K562 (cell line): ENCODE results near the gene ANXA3. TPM values are rescaled to one million over a fixed set of nuclear protein-coding genes. Genes with fewer than 3 reads are reported as not detected.
A peak's percentile ranks its signal among the peaks of the same experiment; 100 is the strongest.

ENCODE experiments used
- CBX1 ChIP-seq: sonication (generic); IDR thresholded peaks from 2 replicates; pipeline ENCODE4 v1.6.1; 2016; ENCODE audit warnings: antibody characterized with exemption, low read depth, mild to moderate bottlenecking
- CCNT2 ChIP-seq: IDR thresholded peaks from 2 replicates; pipeline ENCODE4 v1.6.1; 2011; ENCODE audit warnings: borderline replicate concordance, low read depth, mild to moderate bottlenecking, moderate library complexity, mixed read lengths, low read length; ENCODE audit not compliant: insufficient read length; ENCODE audit errors: extremely low read depth
- DIDO1 ChIP-seq: fragments of 450-650 bp; IDR thresholded peaks from 2 replicates; pipeline ENCODE4 v1.6.1; 2016; ENCODE audit warnings: low read depth, missing biosample characterization, missing genetic modification characterization
- FOXA3 ChIP-seq, 2 experiments: fragments of 450-650 bp in 1 of 2; sonication (generic) in 1 of 2; formaldehyde crosslinking; IDR thresholded peaks in 1 of 2; conservative IDR thresholded peaks in 1 of 2; 2 replicates each; pipeline versions ENCODE4 v1.4.0 to v1.8.0; 2020 to 2022; ENCODE audit warnings: mild to moderate bottlenecking in 2 of 2, missing genetic modification reagents in 1 of 2
- NFYB ChIP-seq: IDR thresholded peaks from 2 replicates; pipeline ENCODE4 v1.6.1; 2011; ENCODE audit warnings: mild to moderate bottlenecking, moderate library complexity; ENCODE audit not compliant: insufficient read length; ENCODE audit errors: extremely low read depth
- SMC3 ChIP-seq: conservative IDR thresholded peaks from 2 replicates; pipeline ENCODE4 v1.6.1; 2011; ENCODE audit warnings: low read depth, low read length, improper control_type of control experiment; ENCODE audit not compliant: insufficient read depth
- polyA plus RNA-seq, 8 experiments: library from polyadenylated mRNA; depleted of rRNA in 4 of 8; stranded (reverse) in 5 of 8; unstranded in 3 of 8; fragments of >200 nt; fragmentation: Nextera tagmentation in 2 of 8; fragmentation: Illumina TruSeq in 1 of 8; extraction: Ambion mirVana in 2 of 8; extraction: Trizol in 1 of 8; gene quantifications; 2 replicates each; pipeline versions ENCODE4 v1.2.1 to v1.2.3, GENCODE V29; 2011 to 2014; ENCODE audit warnings: inconsistent platforms in 1 of 8, missing spikeins in 1 of 8
- total RNA-seq, 7 experiments: library from RNA; depleted of rRNA in 6 of 7; stranded (reverse); fragments of >200 nt in 6 of 7; fragmentation: Illumina TruSeq in 2 of 7; extraction: Trizol in 2 of 7; gene quantifications; 2 replicates each; pipeline versions ENCODE4 v1.2.1 to v1.2.3, GENCODE V29; 2011 to 2021; ENCODE audit warnings: low replicate concordance in 1 of 7
- TF ChIP-seq, protein P1 (sequence below): fragments of 450-650 bp; IDR thresholded peaks from 2 replicates; pipeline ENCODE4 v1.6.1; 2016; ENCODE audit warnings: low read depth
- TF ChIP-seq, protein P2 (sequence below): fragments of 450-650 bp; formaldehyde crosslinking; IDR thresholded peaks from 2 replicates; pipeline ENCODE4 v1.4.0; 2020; ENCODE audit warnings: mild to moderate bottlenecking
- TF ChIP-seq, protein P3 (sequence below): sonication (generic); formaldehyde crosslinking; IDR thresholded peaks from 2 replicates; pipeline ENCODE4 v1.8.0; 2022; ENCODE audit warnings: mild to moderate bottlenecking, missing genetic modification reagents
- TF ChIP-seq, protein P4 (sequence below): fragments of 250-450 bp; sonication (Bioruptor Pico); IDR thresholded peaks from 2 replicates; pipeline ENCODE4 v1.6.1; 2021; ENCODE audit warnings: mild to moderate bottlenecking

Gene ANXA3
- total and polyA plus RNA-seq, 9 of the 15 experiments (the other 6 are each of a cell fraction or from before 2014, with no cell fraction given) = 6.3 to 15.5 (median 9.8) TPM

DNA sequence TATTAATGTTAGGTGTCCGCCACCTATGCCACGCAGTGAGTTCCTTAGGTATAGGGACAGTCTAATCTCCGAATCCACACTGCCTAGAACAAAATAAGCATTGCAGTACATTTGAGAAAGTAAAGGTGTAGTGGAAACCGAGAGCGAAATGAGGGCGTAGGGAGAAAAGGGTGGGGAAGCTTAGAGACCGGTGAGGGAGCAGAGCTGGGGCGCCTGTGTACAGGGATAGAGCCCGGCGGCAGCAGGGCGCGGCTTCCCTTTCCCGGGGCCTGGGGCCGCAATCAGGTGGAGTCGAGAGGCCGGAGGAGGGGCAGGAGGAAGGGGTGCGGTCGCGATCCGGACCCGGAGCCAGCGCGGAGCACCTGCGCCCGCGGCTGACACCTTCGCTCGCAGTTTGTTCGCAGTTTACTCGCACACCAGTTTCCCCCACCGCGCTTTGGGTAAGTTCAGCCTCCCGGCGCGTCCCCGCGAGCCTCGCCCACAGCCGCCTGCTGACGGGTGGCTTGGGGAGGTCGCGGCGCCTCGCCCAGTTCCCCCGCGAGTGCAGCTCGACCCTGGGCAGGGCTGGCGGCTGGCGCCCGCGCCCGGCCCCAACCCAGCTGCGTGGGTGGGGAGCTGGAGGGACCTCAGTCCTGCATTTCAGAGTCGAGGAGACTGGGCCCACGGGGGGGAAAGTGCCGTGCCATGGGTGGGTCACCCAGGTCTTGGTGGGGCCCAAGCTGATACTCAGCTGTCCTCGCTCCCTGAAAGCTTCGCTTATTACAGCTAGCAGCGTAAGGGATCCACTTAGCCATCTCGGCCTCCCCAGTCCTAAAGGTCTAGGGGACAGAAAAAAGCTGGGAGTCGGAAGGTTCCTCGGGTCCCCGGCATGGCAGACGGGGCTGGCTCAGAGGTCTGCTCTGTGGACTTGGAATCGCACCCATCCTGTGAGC lies at the start of gene ANXA3 (continued):
- TF ChIP-seq, protein P1, sequence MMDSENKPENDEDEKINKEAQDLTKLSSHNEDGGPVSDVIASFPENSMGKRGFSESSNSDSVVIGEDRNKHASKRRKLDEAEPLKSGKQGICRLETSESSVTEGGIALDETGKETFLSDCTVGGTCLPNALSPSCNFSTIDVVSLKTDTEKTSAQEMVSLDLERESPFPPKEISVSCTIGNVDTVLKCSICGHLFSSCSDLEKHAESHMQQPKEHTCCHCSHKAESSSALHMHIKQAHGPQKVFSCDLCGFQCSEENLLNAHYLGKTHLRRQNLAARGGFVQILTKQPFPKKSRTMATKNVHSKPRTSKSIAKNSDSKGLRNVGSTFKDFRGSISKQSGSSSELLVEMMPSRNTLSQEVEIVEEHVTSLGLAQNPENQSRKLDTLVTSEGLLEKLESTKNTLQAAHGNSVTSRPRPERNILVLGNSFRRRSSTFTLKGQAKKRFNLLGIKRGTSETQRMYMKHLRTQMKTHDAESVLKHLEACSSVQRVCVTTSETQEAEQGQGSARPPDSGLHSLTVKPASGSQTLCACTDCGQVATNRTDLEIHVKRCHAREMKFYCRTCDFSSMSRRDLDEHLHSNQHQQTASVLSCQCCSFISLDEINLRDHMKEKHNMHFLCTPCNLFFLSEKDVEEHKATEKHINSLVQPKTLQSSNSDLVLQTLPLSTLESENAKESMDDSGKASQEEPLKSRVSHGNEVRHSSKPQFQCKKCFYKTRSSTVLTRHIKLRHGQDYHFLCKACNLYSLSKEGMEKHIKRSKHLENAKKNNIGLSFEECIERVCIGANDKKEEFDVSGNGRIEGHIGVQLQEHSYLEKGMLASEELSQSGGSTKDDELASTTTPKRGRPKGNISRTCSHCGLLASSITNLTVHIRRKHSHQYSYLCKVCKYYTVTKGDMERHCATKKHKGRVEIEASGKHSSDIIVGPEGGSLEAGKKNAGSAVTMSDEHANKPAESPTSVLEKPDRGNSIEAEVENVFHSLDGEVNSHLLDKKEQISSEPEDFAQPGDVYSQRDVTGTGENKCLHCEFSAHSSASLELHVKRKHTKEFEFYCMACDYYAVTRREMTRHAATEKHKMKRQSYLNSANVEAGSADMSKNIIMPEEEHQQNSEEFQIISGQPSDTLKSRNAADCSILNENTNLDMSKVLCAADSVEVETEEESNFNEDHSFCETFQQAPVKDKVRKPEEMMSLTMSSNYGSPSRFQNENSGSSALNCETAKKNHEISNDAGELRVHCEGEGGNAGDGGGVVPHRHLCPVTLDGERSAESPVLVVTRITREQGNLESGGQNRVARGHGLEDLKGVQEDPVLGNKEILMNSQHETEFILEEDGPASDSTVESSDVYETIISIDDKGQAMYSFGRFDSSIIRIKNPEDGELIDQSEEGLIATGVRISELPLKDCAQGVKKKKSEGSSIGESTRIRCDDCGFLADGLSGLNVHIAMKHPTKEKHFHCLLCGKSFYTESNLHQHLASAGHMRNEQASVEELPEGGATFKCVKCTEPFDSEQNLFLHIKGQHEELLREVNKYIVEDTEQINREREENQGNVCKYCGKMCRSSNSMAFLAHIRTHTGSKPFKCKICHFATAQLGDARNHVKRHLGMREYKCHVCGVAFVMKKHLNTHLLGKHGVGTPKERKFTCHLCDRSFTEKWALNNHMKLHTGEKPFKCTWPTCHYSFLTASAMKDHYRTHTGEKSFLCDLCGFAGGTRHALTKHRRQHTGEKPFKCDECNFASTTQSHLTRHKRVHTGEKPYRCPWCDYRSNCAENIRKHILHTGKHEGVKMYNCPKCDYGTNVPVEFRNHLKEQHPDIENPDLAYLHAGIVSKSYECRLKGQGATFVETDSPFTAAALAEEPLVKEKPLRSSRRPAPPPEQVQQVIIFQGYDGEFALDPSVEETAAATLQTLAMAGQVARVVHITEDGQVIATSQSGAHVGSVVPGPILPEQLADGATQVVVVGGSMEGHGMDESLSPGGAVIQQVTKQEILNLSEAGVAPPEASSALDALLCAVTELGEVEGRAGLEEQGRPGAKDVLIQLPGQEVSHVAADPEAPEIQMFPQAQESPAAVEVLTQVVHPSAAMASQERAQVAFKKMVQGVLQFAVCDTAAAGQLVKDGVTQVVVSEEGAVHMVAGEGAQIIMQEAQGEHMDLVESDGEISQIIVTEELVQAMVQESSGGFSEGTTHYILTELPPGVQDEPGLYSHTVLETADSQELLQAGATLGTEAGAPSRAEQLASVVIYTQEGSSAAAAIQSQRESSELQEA = no peak
- no peak for TF ChIP-seq NFYB
- no peak for TF ChIP-seq SMC3
- TF ChIP-seq, protein P2, sequence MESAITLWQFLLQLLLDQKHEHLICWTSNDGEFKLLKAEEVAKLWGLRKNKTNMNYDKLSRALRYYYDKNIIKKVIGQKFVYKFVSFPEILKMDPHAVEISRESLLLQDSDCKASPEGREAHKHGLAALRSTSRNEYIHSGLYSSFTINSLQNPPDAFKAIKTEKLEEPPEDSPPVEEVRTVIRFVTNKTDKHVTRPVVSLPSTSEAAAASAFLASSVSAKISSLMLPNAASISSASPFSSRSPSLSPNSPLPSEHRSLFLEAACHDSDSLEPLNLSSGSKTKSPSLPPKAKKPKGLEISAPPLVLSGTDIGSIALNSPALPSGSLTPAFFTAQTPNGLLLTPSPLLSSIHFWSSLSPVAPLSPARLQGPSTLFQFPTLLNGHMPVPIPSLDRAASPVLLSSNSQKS (CRISPR knock-in tag) = no peak
- TF ChIP-seq FOXA3 (CRISPR knock-in tag; conservative IDR thresholded peaks at IDR 0.05 in 1 of 2, IDR thresholded peaks at IDR 0.05 in 1 of 2) = 0 out of 4 replicates have a peak, but pooled peaks of 1 of the 2 experiments have one; percentile 9
- TF ChIP-seq, protein P3, sequence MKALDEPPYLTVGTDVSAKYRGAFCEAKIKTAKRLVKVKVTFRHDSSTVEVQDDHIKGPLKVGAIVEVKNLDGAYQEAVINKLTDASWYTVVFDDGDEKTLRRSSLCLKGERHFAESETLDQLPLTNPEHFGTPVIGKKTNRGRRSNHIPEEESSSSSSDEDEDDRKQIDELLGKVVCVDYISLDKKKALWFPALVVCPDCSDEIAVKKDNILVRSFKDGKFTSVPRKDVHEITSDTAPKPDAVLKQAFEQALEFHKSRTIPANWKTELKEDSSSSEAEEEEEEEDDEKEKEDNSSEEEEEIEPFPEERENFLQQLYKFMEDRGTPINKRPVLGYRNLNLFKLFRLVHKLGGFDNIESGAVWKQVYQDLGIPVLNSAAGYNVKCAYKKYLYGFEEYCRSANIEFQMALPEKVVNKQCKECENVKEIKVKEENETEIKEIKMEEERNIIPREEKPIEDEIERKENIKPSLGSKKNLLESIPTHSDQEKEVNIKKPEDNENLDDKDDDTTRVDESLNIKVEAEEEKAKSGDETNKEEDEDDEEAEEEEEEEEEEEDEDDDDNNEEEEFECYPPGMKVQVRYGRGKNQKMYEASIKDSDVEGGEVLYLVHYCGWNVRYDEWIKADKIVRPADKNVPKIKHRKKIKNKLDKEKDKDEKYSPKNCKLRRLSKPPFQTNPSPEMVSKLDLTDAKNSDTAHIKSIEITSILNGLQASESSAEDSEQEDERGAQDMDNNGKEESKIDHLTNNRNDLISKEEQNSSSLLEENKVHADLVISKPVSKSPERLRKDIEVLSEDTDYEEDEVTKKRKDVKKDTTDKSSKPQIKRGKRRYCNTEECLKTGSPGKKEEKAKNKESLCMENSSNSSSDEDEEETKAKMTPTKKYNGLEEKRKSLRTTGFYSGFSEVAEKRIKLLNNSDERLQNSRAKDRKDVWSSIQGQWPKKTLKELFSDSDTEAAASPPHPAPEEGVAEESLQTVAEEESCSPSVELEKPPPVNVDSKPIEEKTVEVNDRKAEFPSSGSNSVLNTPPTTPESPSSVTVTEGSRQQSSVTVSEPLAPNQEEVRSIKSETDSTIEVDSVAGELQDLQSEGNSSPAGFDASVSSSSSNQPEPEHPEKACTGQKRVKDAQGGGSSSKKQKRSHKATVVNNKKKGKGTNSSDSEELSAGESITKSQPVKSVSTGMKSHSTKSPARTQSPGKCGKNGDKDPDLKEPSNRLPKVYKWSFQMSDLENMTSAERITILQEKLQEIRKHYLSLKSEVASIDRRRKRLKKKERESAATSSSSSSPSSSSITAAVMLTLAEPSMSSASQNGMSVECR (CRISPR knock-in tag) = peak; percentile 77
- no peak for TF ChIP-seq CBX1
- TF ChIP-seq, protein P4, sequence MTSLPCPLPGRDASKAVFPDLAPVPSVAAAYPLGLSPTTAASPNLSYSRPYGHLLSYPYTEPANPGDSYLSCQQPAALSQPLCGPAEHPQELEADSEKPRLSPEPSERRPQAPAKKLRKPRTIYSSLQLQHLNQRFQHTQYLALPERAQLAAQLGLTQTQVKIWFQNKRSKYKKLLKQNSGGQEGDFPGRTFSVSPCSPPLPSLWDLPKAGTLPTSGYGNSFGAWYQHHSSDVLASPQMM (CRISPR knock-in tag) = no peak
- TF ChIP-seq CCNT2 = no peak
- TF ChIP-seq DIDO1 (tag) = no peak
